GM19467 (cell line): ENCODE data around the gene PHLDA2.

Experiments used
- ATAC-seq: cut with Tn5 transposase; IDR thresholded peaks from one replicate; pipeline ENCODE4 v1.9.1; 2021; ENCODE audit warnings: mild to moderate bottlenecking, moderate library complexity; ENCODE audit not compliant: unreplicated experiment

PHLDA2 gene, protein sequence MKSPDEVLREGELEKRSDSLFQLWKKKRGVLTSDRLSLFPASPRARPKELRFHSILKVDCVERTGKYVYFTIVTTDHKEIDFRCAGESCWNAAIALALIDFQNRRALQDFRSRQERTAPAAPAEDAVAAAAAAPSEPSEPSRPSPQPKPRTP

DNA sequence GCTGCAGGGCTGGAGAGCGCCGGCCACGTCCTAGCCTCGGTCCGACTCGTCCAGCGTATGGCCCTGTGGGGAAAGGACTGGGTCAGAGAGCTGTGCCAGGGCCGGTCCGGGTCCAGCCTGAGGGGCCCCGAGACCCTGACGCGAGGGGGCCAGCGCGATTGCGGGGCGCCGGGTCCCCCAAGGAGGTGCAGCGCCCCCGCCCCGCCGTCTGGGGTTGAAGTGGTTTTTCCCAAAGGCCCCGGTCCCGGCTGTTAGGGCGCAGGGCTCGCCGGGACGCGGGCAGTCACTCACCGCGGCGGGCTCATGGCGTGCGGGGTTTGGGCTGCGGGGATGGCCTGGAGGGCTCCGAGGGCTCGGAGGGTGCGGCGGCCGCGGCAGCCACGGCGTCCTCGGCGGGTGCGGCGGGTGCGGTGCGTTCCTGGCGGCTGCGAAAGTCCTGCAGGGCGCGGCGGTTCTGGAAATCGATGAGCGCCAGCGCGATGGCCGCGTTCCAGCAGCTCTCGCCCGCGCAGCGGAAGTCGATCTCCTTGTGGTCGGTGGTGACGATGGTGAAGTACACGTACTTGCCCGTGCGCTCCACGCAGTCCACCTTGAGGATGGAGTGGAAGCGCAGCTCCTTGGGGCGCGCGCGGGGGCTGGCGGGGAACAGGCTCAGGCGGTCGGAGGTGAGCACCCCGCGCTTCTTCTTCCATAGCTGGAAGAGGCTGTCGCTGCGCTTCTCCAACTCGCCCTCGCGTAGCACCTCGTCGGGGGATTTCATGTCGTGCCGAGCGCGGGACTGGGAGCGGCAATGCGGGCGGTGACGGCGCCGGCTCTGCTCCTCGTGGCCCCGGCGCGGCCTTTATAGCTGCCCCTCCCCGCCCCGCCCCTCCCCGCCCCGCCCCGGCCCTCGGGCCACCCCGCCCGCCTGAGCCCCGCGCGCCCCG lies at the start of gene PHLDA2:
TSS of gene PHLDA2 (minus strand) at position 816 of the 926 bp plus-strand sequence. CDS start at position 760, 56 bp downstream.
- no peak for ATAC-seq

DNA sequence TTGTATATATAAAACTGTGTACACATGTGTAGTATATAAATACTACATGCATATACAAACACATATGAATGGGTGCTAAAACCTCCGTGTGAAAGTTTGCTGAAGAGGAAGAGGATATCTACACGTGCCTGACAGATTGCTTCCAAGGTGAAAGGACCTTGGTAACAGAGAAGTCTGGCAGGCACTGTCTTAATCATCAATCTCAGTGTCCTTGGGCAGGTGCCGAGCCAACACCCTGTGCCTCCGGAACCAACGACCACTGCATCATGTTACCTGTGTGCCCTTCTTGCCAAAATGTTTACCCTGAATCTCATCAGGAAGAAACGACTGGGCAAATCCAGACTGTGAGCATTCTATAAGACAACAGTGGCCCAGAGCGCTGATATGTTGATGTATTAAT lies 47.9 kb upstream of the PHLDA2 start:
- no peak for ATAC-seq

DNA sequence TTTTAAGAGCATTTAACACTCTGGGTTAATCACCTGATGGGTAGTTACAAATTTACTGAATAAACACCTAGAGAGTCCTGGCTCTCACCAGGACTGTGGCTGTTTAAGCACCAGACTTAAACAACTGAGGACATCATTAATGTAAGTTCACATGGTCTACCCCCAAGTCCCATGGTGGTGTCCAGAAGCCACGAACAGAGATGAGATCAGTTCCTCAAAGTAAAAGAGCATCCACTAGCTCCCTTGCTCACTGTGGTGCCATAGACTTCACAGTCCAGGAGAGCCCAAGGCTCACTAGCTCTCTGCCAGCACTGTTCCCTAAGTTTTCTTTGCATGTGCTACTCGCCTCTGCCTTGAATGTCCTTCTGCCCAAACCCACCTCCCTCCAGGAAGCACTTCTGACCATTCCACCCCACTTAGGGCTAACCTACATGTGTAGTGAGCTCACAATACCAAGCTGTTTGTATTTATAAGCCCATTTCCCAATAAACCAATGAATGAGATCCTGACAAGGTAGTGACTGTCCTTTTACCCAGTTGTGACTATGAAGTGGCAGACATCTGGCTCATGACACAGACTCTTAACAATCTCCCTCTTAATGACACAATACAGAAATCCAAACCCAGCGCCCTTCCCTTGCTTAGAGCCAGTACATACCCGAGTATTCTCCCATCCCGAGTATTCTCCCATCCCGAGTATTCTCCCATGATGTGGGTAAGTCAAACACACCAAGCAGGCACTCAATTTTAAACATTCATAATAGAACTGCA lies 47.3 kb upstream of the PHLDA2 start:
- no peak for ATAC-seq

DNA sequence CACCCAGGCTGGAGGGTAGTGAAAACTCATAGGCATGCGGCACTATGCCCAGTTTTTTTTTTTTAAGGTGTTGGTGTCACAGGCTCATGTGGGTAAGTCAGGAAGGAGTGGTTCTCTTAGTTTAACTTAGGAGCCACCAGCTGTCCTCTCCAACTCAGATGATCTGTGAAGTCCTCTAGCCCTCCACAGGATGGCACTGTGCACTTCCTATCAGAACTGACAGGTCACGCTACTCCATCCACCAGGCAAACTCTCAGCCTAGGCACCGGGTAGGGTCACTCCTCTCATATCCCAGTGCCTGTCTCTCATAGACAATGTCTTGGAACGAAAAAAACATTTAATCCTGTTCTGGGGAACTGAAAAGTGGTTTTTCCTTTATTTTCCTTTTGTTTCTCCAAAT lies 46.4 kb upstream of the PHLDA2 start:
- no peak for ATAC-seq

GRCh38 chr11:2974272-2974671 lies 45.1 kb upstream of the PHLDA2 start:
- no peak for ATAC-seq

GRCh38 chr11:2968341-2968900 lies 39.2 kb upstream of the PHLDA2 start:
- no peak for ATAC-seq

- ATAC-seq: no peak
Observed at GRCh38 chr11:2964782-2965181, 35.6 kb upstream of the PHLDA2 start.

DNA sequence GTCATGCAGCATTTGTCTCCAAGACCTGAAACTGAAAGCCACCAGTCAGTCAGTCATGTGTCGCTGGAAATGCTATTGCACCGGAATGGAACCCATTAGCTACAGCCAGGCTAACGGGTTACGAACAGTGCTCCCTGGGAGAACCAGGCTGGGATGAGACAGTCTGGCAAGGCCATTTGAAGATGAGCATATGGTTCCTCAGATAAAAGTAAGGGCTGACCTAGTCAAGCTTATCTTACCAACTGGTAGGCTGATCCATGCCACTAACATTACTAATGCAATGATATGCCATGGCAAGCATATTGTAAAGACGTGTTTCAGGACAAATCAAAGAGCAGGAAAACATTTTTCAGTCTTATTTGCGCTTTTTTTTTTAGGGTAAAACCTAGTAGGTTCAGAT lies 34.5 kb upstream of the PHLDA2 start:
- ATAC-seq: no peak

DNA sequence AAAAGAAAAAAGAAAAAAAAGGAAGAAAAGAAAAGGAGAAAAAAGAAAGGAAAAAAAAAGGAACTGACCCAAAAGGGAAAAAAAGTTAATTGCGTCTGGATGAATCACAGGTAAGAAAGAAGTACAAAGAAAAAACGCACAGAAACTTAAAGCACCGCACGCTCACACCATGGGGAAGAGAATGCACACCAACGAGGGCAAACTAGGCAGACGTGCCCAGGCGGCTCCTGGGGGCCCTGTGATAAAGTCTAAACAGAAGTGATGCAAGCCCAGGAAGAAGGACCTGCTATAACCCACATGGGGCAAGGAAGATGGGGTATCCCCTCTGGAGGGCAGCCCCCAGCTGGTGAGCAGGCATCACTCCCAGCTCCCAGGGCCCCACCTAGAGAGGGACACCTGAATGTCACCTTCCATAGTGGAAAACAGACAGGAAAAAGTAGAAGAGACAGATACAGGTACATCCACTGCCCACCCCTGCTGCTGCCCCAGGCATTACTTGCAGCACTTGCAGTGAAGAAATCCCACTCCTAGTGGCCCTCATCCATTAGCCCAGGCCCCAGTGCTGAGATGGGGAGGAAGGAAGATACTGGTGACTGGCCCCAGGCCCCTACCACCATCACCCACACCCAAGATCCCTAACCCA lies 34.0 kb upstream of the PHLDA2 start:
- no peak for ATAC-seq

DNA sequence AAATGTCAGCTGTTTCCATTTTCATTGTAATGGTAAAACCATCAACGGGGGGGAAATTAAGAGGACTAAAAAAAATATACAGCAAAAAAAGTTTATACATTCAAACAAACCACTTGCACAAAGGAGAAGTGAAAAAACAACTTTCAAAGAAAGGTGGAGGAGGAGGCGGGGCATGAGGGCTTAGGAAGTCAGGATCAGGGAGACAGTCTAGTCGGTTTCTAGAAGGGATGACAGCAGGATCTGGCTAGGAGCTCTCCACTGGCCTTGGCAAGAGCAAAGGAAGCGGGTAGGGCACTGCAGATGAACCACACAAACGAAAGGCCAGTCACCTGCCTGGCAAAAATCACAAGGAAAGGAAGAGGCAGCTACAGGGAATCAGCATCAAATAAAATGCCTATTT lies 31.9 kb upstream of the PHLDA2 start:
- no peak for ATAC-seq

GRCh38 chr11:2960139-2960538 lies 30.9 kb upstream of the PHLDA2 start:
- ATAC-seq: no peak

DNA sequence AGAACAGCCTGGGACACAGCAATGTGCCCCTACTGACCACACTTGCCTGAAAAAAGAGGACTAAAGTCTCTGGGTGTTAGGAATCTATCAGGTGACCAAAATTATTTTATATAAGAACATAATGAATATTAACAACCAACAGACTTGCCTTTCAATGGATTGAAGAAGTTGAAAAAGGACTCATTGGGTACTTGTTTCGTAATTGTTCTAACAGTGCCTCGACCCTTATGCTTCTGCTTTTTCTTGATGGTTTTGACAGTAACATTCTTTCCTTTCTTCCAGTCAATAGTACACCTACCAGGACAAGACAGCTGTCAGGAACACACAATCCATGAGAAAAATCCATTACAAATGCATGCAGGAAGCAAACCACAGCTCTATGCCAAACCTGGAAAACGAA lies 29.0 kb upstream of the PHLDA2 start:
- no peak for ATAC-seq

GRCh38 chr11:2955906-2956476 lies 26.8 kb upstream of the PHLDA2 start:
- ATAC-seq: no peak

DNA sequence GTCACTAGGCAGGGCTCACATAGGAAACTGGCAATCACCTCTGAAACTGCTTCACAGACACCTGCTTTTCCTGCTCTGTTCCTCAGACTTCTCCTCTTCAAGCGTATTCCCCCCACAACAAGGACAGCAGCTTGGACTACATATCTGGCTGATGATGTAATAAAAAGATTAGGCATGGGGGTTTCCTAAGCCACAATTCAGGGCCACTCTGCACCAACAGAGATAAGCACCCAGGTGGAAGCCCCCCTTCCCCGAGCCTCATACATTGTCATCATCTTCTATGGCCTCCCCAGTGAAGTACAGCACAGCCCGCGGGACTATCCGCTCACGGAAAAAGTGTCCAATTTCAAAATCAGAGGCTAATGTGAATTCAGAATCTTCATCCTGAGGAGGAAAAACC lies 25.0 kb upstream of the PHLDA2 start:
- no peak for ATAC-seq

- no peak for ATAC-seq
Observed at GRCh38 chr11:2952290-2952689, 23.1 kb upstream of the PHLDA2 start.

DNA sequence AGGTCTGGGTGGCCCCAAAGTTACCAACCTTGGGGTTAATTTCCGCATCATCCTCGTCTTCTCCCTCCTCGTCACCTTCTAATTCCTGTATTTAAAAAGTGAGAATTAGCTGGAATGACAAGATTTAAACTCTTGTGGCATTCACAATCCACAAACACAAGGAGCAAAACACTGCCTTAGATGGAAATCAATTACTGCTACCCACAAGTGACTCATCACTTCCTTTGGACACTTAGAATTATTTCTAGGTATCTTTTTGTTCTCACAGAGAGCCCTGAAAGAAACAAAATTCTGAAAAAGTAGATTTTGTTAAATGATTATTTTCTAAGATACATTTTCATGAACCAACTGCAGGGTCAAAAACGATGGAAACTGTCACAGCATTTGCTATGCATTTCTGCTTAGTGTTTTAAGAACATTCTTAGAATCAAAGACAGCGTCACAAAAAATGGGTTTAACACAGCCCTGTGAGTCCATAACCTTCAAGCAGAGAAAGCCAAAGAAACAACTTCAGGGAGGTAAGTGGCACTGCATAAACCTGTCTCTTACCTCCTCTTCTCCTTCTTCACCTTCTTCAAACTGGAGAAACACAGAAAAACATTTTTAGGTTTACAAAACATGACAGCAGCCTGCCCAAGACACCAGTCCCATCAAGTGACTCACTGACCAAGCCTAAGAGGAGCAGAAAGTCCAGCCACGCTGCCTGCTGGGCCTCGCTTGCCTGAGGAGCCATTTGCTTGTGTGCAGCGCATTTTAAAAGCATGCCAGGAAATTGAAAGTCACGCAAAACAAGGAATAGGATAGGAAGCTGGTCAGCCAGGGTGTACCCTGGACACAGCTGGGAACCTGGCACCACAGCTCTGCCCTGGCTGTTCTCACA lies 22.3 kb upstream of the PHLDA2 start:
- no peak for ATAC-seq

GRCh38 chr11:2950825-2951224 lies 21.6 kb upstream of the PHLDA2 start:
- ATAC-seq: no peak

GRCh38 chr11:2949920-2950319 lies 20.7 kb upstream of the PHLDA2 start:
- no peak for ATAC-seq

DNA sequence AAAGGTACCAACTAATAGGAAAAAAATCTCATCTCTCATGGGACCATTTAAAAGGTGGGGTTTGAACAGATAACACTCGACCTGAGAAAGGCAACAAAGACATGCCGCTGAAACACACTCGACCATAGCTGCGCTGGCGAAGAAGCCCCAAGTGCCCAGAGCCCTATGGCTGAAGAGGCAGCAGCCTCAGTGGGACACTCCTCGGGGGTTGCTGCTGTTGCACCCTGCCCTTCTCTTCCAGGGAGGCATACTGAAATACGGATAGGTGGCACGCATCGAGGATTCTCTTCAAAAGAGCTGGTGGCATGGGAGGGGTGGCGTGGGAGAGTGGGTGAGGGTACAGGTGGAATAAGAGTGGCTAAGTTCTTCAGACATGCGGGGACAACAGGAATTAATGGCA lies 18.5 kb upstream of the PHLDA2 start:
- ATAC-seq: no peak
